Measurements from ENCODE around the gene LAMTOR3.
"Not testable (repeated sequence)": the region's sequence is repeated elsewhere in the genome, so short reads cannot be mapped to it uniquely, and the experiment has no call there.

Gene LAMTOR3

DNA sequence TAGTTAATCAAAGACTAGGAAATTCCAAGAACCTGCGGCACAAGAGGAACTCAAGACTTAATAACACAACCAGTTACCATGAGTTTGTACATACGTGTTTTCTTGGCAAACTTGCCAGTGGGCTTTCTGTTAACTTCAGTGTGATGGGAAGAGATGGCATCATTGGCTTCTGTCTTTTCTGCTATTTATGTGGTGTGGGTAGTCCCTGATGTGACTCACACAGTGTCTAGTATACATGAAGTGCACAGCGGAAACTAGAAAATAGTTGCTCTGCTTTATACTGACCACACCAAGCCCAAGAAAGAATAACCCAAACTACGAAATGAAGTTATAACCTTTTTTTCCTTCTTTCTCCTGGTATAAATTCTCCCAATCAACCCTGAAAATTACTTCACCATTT, 53.1 kb downstream of the LAMTOR3 start:
- no peaks in the 10 kb centered on the region for H3K27me3 ChIP-seq (ENCODE audit: insufficient read depth, low read length)
- peaks cover 10% of the 10 kb centered on the region for H3K4me1 ChIP-seq (ENCODE audit: insufficient read depth, low read length)
- no peaks in the 10 kb centered on the region for H3K9me3 ChIP-seq (ENCODE audit: low read length)
- no peak overlapping the region for H2AFZ ChIP-seq (ENCODE audit: low read depth, low read length)
- H3K36me3 ChIP-seq (ENCODE audit: insufficient read depth, low read length): no peaks in the 10 kb centered on the region
- H3K4me3 ChIP-seq (ENCODE audit: low read length): no peak overlapping the region

DNA sequence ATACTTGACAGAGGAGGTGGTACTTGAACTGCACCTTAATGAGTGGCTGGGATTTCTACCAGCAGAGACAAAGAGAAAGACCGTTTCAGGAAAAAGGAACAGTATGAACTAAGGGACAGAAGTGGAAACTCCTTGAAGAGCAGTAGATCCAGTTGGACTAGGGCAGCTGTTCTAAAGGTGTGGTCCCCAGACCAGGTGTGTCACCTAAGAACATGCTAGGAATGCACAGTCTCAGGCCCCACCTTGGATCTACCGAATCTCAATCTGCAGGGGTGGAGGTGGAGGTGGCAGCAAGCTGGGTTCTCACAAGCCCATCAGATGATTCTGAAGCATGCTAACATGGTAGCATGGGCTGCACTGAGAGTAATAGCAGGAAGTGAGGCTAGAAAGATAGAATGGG, 55.3 kb downstream of the LAMTOR3 start:
- H3K27me3 ChIP-seq (ENCODE audit: insufficient read depth, low read length): no peaks in the 10 kb centered on the region
- H3K9me3 ChIP-seq (ENCODE audit: low read length): no peaks in the 10 kb centered on the region
- no peaks in the 10 kb centered on the region for H3K4me1 ChIP-seq (ENCODE audit: insufficient read depth, low read length)
- H2AFZ ChIP-seq (ENCODE audit: low read depth, low read length): no peak overlapping the region
- no peak overlapping the region for H3K4me3 ChIP-seq (ENCODE audit: low read length)
- H3K36me3 ChIP-seq (ENCODE audit: insufficient read depth, low read length): no peaks in the 10 kb centered on the region

DNA sequence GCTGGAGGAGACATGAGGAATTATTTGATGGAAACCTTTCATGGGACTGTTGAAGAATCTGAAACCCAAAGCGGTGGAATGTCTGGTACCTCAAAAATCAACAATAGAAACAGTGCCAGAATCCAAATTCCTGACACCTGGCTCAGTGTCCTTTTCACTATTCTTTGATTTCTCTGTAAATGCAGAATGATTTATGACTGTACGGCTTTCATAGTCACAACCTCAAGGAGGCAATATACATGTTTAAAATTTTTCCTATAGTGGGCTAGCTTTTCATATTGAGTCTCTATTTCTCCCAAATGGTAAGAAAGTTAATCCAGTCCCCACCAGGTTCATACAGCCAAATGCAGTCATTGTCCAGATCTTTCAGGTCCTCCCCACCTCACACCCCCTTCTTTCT, 58.3 kb downstream of the LAMTOR3 start:
- no peaks in the 10 kb centered on the region for H3K4me1 ChIP-seq (ENCODE audit: insufficient read depth, low read length)
- no peaks in the 10 kb centered on the region for H3K27me3 ChIP-seq (ENCODE audit: insufficient read depth, low read length)
- H3K36me3 ChIP-seq (ENCODE audit: insufficient read depth, low read length): no peaks in the 10 kb centered on the region
- no peak overlapping the region for H3K4me3 ChIP-seq (ENCODE audit: low read length)
- no peaks in the 10 kb centered on the region for H3K9me3 ChIP-seq (ENCODE audit: low read length)
- H2AFZ ChIP-seq (ENCODE audit: low read depth, low read length): no peak overlapping the region

- Histone ChIP-seq H2AFZ (ENCODE audit: low read depth, low read length) (no peak overlapping the region), H3K9me3 (ENCODE audit: low read length) (no peaks in the 10 kb centered on the region), H3K27me3 (ENCODE audit: insufficient read depth, low read length) (no peaks in the 10 kb centered on the region), H3K4me3 (ENCODE audit: low read length) (no peak overlapping the region), H3K36me3 (ENCODE audit: insufficient read depth, low read length) (no peaks in the 10 kb centered on the region), H3K4me1 (ENCODE audit: insufficient read depth, low read length) (no peaks in the 10 kb centered on the region)
Measured at GRCh38 chr4:99834569-99834968, 59.7 kb downstream of the LAMTOR3 start.

GRCh38 chr4:99833756-99834155, 60.5 kb downstream of the LAMTOR3 start:
- Histone ChIP-seq H3K4me3 (ENCODE audit: low read length) (no peak overlapping the region), H3K36me3 (ENCODE audit: insufficient read depth, low read length) (no peaks in the 10 kb centered on the region), H3K9me3 (ENCODE audit: low read length) (no peaks in the 10 kb centered on the region), H3K27me3 (ENCODE audit: insufficient read depth, low read length) (no peaks in the 10 kb centered on the region), H3K4me1 (ENCODE audit: insufficient read depth, low read length) (no peaks in the 10 kb centered on the region), H2AFZ (ENCODE audit: low read depth, low read length) (no peak overlapping the region)

- H3K4me1 ChIP-seq (ENCODE audit: insufficient read depth, low read length): no peaks in the 10 kb centered on the region
- H3K27me3 ChIP-seq (ENCODE audit: insufficient read depth, low read length): no peaks in the 10 kb centered on the region
- H2AFZ ChIP-seq (ENCODE audit: low read depth, low read length): no peak overlapping the region
Measured at GRCh38 chr4:99832758-99833157, 61.5 kb downstream of the LAMTOR3 start.

GRCh38 chr4:99832321-99832720, 61.9 kb downstream of the LAMTOR3 start:
- H2AFZ ChIP-seq (ENCODE audit: low read depth, low read length): no peak overlapping the region
- H3K36me3 ChIP-seq (ENCODE audit: insufficient read depth, low read length): no peaks in the 10 kb centered on the region
- H3K4me1 ChIP-seq (ENCODE audit: insufficient read depth, low read length): no peaks in the 10 kb centered on the region
- no peak overlapping the region for H3K4me3 ChIP-seq (ENCODE audit: low read length)
- no peaks in the 10 kb centered on the region for H3K27me3 ChIP-seq (ENCODE audit: insufficient read depth, low read length)
- H3K9me3 ChIP-seq (ENCODE audit: low read length): no peaks in the 10 kb centered on the region

More at GRCh38 chr4:99832758-99833157, 61.5 kb downstream of the LAMTOR3 start:
- no peak overlapping the region for H3K4me3 ChIP-seq (ENCODE audit: low read length)
- no peaks in the 10 kb centered on the region for H3K9me3 ChIP-seq (ENCODE audit: low read length)
- H3K36me3 ChIP-seq (ENCODE audit: insufficient read depth, low read length): no peaks in the 10 kb centered on the region

DNA sequence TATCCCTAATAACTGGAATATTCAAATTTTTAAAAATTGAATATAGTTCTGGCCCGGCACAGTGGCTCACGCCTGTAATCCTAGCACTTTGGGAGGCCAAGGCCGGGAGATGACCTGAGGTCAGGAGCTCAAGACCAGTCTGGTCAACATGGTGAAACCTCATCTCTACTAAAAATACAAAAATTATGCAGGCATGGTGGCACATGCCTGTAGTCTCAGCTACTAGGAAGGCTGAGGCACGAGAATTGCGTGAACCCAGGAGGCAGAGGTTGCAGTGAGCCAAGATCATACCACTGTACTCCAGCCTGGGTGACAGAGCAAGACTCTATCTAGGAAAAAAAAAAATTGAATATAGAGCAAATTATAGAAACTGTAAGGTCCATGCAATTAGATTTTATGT, 64.2 kb downstream of the LAMTOR3 start:
- not testable (repeated sequence) for H3K36me3 ChIP-seq (ENCODE audit: insufficient read depth, low read length); H3K4me1 ChIP-seq (ENCODE audit: insufficient read depth, low read length); H3K4me3 ChIP-seq (ENCODE audit: low read length); H2AFZ ChIP-seq (ENCODE audit: low read depth, low read length); H3K9me3 ChIP-seq (ENCODE audit: low read length); H3K27me3 ChIP-seq (ENCODE audit: insufficient read depth, low read length)

GRCh38 chr4:99828477-99828876, 65.8 kb downstream of the LAMTOR3 start:
- no peak overlapping the region for H2AFZ ChIP-seq (ENCODE audit: low read depth, low read length)
- H3K9me3 ChIP-seq (ENCODE audit: low read length): no peaks in the 10 kb centered on the region
- no peaks in the 10 kb centered on the region for H3K36me3 ChIP-seq (ENCODE audit: insufficient read depth, low read length)

More at GRCh38 chr4:99828477-99828876, 65.8 kb downstream of the LAMTOR3 start:
- H3K4me1 ChIP-seq (ENCODE audit: insufficient read depth, low read length): peaks cover 13% of the 10 kb centered on the region
- no peaks in the 10 kb centered on the region for H3K27me3 ChIP-seq (ENCODE audit: insufficient read depth, low read length)
- H3K4me3 ChIP-seq (ENCODE audit: low read length): no peak overlapping the region
